Ovary (tissue), 3 donors: Measurements from ENCODE around the gene MAML1.

ENCODE experiments used
- CTCF ChIP-seq, 3 donors: fragments of 450-650 bp in 2 of 3; fragments of 200-600 bp in 1 of 3; IDR thresholded peaks; one replicate each; pipeline versions ENCODE4 v1.5.1 to v1.8.0; 2016 to 2022; ENCODE audit warnings: antibody characterized with exemption in 3 of 3, mild to moderate bottlenecking in 1 of 3
- EP300 ChIP-seq: sonication (generic); formaldehyde crosslinking; IDR thresholded peaks from one replicate; pipeline ENCODE4 v1.6.1; 2017; ENCODE audit warnings: antibody characterized with exemption
- POLR2A ChIP-seq: fragments of 450-650 bp; IDR thresholded peaks from one replicate; pipeline ENCODE4 v1.6.1; 2017; ENCODE audit warnings: antibody characterized with exemption, mild to moderate bottlenecking, moderate library complexity
- donor health status: DM: no; HTN: no; CAD: no.

GRCh38 chr5:179812135-179812825, 79.7 kb downstream of the MAML1 start:
- TF ChIP-seq CTCF (IDR thresholded peaks at IDR 0.05) (no peak), POLR2A (no peak), EP300 (no peak)
